Measurements from ENCODE around the gene LYPD6.
"Not testable (repeated sequence)": the region's sequence is repeated elsewhere in the genome, so short reads cannot be mapped to it uniquely, and the experiment has no call there.

Gene LYPD6

DNA sequence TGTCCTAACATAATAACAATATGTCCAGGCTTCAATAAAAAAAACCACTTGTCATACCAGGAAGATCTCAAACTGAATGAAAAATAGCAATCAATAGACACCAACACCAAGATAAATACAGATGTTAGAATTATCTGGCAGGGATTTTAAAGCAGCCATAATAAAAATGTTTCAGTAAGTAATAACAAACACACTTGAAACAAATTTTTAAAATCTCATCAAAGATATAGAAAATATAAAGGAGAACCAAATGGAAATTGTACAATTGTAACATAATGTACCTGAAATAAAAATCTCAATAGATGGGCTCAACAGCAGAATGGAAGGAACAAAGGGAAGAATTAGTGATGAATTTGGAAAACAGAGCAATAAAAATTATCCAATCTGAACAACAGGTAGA lies 128.1 kb downstream of the LYPD6 start:
- no peak for DNase-seq

DNA sequence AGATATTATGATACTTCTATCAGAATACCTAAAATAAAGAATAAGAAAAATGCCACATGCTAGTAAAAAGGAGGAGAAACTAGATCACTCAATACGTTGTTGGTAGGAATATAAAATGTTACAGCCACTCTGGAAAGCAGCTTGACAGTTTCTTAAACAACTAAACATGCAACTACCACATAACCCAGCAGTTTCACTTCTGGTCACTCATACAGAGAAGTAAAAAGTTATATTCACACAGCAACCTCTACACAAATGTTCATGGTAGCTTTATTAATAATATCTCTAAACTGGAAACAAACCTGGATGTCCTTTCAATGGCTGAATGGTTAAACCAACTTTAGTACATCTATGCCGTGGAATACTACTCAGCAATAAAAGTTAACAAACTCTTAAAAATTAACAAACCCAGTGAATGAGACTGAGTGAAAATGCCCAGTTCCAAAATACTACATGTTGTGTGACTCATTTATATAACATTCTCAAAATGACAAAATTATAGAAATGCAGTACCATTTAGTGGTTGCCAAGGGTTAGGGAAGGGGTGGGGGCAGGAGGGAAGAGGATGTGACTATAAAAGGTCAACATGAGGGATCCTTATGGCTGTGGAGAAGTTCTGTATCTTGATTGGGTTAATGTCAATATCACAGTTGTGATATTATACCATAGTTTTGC lies 133.1 kb downstream of the LYPD6 start:
- no peak for DNase-seq

DNA sequence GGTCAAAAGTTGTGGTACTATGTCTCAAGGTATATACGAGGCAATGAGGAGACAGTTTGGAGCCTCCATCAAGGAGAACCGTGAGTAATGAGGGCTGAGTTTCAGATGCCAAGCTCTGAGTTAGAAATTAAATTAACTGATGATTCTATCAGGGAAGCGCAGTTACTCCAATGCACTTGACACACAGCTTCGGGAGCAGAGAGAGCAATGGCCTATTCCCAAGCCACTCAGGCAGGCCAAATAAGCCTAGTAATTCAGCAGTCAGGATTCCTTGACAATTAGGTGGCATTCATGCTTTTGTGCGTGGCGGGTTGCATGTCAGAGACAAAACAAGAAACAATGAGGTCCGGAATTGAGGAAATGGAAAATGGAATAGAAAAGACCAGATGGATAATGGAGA lies 134.0 kb downstream of the LYPD6 start:
- no peak for DNase-seq

DNA sequence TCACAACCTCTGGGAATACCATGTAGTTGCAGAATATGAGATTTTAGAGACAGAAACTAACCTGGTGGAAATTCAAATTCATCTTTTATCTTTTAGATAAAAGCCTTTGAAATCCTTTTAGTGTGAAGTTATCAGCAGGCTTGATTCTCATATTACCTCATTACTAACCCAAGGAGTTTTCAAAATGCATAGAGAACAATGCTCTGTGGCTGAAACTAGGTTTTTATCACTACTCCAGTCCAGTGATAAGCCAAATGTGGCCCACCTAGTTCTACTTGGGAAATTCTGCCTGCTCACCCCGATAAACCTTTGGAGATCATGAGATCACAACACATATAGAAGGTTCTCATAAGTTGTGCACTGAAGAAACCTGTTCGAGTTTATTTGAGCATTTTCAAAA lies 135.5 kb downstream of the LYPD6 start:
- DNase-seq: no peak

GRCh38 chr2:149466635-149467034 lies 136.2 kb downstream of the LYPD6 start:
- DNase-seq: no peak

GRCh38 chr2:149467436-149467835 lies 137.0 kb downstream of the LYPD6 start:
- DNase-seq: no peak

GRCh38 chr2:149468636-149469035 lies 138.2 kb downstream of the LYPD6 start:
- no peak for DNase-seq

GRCh38 chr2:149470046-149470445 lies 139.7 kb downstream of the LYPD6 start:
- no peak for DNase-seq

DNA sequence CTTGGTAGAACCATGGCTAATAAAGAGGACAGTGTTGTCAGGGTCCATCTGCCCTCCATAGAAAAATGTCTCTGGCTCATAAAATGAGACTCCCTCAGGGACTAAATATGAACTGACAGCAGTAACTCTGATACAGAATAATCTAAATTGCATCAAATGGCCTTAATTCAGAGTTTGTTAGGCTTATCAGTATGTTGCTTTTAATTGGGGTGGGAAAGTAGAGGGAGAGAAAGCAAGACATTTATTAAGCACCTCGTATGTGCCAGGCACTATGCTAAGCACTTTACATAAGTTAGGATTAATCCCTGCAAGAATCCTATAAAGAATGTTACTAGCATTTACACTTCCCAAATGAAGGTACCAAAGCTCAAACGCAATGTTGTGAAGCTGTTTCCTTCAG lies 142.0 kb downstream of the LYPD6 start:
- no peak for DNase-seq

- DNase-seq: no peak
Observed at GRCh38 chr2:149473068-149473467, 142.7 kb downstream of the LYPD6 start.

- DNase-seq: no peak
Observed at GRCh38 chr2:149473521-149473920, 143.1 kb downstream of the LYPD6 start.

DNA sequence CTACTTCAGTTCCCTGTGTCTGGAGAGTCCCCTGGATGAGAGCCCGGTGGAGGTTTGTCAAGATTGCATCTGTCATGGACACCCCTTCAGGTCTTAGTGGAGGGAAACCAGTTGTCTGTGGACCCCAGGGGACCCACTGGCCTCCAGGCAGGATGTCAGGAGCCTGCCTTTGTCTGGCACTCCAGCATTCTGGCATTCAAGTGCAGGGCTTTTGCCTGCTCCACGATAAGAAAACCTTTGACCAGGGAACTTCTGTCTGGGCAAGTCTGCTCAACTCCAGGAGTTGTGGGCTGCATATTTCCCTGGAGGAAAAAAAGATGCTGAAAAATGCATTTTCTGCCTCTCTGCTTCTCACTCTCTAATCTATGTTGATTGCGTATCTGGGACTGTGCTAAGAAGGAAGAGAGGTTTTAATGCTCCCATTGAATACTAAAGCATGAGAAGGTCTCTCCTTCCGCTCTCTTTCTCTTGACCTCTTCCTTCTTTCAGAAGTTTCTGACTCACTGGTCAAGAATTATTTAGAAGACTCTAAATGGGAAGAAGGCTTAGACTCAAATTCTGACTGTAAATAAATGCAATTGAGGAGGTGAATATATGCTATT lies 152.7 kb downstream of the LYPD6 start:
- no peak for DNase-seq

DNA sequence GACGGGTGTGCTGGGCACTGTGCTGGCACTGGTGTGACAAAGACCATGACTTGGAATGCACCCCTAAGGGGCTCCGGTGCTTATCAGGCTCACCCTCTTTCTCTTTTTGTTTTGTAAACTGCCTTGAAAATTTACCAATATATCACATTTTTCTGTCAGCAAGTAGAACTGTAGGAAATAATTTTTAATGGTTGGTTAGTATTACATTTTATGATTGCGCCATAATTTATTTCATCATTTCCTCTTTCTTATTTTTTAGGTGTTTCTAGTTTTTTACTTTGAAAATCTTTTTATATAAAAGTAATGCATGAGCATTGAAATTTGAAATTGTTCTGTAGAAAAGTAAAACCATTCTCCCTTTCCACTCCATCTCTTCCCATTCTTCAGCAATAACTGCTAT lies 156.3 kb downstream of the LYPD6 start:
- DNase-seq: no peak

DNA sequence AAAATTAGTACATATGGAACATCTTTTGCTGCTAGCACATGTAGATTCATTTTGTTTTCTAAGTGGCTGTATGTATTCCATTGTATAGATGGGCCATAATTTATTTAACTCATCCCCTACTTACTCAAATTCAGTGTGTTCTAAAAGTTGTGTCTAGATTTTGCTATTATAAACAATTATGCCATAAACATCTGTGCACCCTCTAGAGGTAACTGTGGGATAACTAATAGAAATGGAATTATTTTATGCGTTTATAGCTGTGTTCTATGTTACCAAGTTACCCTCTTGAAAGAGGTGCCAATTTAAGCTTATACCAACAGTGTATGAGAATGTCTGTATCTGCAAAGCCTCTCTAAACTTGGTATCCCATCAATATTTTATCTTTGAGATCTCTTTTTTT lies 156.8 kb downstream of the LYPD6 start:
- no peak for DNase-seq

- DNase-seq: no peak
Observed at GRCh38 chr2:149488706-149489440, 158.5 kb downstream of the LYPD6 start.

DNA sequence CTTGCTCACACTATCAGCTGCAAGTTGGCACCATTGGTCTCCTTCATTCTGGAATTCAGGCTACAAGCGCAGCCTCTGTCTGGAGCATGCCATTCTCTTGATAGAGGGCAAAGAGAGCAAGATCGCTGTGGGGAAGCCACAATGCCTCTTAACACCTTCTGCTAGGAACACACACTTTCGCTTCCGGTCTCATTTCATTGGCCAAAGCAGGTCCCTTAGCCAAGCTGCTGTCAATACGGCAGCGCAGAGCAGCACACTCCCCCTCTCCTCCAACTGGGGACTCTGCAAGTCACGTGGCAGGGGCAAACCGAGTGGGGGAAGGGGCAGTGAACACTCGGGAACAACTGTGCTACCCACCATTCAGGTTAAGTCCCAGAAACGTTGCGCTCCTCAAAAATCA lies 159.1 kb downstream of the LYPD6 start:
- no peak for DNase-seq

GRCh38 chr2:149490296-149490695 lies 159.9 kb downstream of the LYPD6 start:
- DNase-seq: no peak

GRCh38 chr2:149492923-149493322 lies 162.5 kb downstream of the LYPD6 start:
- no peak for DNase-seq

DNA sequence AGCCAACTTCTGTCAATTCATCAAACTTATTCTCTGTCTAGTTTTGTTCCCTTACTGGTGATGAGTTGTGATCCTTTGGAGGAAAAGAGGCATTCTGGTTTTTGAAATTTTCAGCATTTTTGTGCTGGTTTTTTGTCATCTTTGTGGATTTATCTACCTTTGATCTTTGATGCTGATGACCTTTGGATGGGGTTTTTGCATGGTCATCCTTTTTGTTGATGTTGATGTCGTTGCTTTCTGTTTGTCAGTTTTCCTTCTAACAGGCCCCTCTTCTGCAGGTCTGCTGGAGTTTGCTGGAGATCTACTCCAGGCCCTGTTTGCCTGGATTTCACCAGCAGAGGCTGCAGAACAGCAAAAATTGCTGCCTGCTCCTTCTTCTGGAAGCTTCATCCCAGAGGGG lies 168.8 kb downstream of the LYPD6 start:
- not testable (repeated sequence) for DNase-seq

DNA sequence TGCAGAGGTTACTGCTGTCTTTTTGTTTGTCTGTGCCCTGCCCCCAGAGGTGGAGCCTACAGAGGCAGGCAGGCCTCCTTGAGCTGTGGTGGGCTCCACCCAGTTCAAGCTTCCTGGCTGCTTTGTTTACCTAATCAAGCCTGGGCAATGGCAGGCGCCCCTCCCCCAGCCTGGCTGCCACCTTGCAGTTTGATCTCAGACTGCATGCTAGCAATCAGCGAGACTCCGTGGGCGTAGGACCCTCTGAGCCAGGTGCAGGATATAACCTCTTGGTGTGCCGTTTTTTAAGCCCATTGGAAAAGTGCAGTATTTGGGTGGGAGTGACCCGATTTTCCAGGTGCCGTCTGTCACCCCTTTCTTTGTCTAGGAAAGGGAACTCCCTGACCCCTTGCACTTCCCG lies 176.4 kb downstream of the LYPD6 start:
- not testable (repeated sequence) for DNase-seq

DNA sequence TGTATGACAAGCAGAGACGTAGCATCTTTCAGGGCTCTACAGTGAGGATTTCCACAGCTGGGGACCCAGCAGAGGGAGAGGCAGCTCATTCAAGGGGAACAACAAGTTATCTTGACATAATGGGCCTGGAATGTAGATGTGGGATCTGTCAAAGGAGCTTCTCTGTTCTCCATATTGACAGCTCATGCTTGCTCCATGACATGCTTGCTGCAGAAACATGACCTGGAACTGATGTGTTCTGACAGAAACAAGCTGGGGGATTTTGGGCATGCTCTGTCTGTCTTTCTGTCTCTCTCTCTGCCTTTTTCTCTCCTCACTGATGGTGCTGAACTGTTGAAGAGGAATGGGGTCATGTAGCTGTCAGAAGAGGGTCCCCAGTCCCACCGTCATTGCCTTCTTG lies 177.6 kb downstream of the LYPD6 start:
- DNase-seq: no peak

DNA sequence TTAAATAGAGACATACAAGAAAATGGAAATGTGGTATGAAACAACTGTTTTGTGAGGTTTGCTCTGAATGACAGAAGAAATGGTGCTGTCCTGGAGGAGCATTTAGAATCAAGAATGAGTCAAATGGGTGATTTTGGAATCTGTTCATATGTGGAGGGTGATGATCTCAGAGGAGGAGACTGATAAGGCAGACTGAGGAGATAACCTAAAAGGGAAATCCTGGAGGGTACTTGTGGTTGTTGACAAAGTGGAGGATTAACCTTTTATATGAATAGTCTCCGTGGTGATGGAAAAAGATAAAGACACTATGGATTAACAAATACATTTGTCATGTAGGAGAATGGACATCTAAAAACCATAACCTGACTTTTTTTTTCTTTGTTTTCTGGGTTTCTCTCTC lies 183.1 kb downstream of the LYPD6 start:
- DNase-seq: no peak
